Mesothelial cell of epicardium (in vitro differentiated cells): ENCODE measurements around the gene MRPL28. TPM values are rescaled to one million over a fixed set of nuclear protein-coding genes. Genes with fewer than 3 reads are reported as not detected.

ENCODE experiments used
- DNase-seq, 2 experiments: peaks; one replicate each; pipeline ENCODE4 v3.0.0; 2021; ENCODE audit warnings: low spot score in 2 of 2; ENCODE audit not compliant: unreplicated experiment in 2 of 2
- H3K27ac Mint-ChIP-seq: 2 replicates; pipeline ENCODE4 v1.8.0; 2021; ENCODE audit warnings: mixed read lengths
- H3K27me3 Mint-ChIP-seq: 2 replicates; pipeline ENCODE4 v1.8.0; 2021; ENCODE audit warnings: low read depth, mixed read lengths
- H3K36me3 Mint-ChIP-seq: 2 replicates; pipeline ENCODE4 v1.8.0; 2021; ENCODE audit warnings: mixed read lengths
- H3K4me1 Mint-ChIP-seq: 2 replicates; pipeline ENCODE4 v1.8.0; 2021; ENCODE audit warnings: mixed read lengths
- H3K4me3 Mint-ChIP-seq: 2 replicates; pipeline ENCODE4 v1.8.0; 2021; ENCODE audit warnings: mild to moderate bottlenecking, moderate library complexity, mixed read lengths
- H3K9me3 Mint-ChIP-seq: 2 replicates; pipeline ENCODE4 v1.8.0; 2021; ENCODE audit warnings: mixed read lengths
- total RNA-seq: library from RNA; stranded (reverse); gene quantifications from 3 replicates; pipeline ENCODE4 v1.2.1, GENCODE V29; 2021
- TF ChIP-seq, protein P1 (sequence below): fragments of 200-600 bp; sonication (generic); IDR thresholded peaks from one replicate; pipeline ENCODE4 v1.5.0; 2021; ENCODE audit warnings: antibody characterized with exemption; ENCODE audit not compliant: unreplicated experiment

Gene MRPL28
- total RNA-seq, 1 donor from 2014 or later: 75.3 TPM

GRCh38 chr16:368388-369158, 1.8 kb downstream of the MRPL28 start:
- no peak overlapping the region for H3K27ac Mint-ChIP-seq
- DNase-seq: no peak
- H3K27me3 Mint-ChIP-seq: no peaks in the 10 kb centered on the region
- H3K9me3 Mint-ChIP-seq: no peaks in the 10 kb centered on the region
- peaks cover 3% of the 10 kb centered on the region for H3K36me3 Mint-ChIP-seq
- H3K4me1 Mint-ChIP-seq: peaks cover 10% of the 10 kb centered on the region
- TF ChIP-seq, protein P1, sequence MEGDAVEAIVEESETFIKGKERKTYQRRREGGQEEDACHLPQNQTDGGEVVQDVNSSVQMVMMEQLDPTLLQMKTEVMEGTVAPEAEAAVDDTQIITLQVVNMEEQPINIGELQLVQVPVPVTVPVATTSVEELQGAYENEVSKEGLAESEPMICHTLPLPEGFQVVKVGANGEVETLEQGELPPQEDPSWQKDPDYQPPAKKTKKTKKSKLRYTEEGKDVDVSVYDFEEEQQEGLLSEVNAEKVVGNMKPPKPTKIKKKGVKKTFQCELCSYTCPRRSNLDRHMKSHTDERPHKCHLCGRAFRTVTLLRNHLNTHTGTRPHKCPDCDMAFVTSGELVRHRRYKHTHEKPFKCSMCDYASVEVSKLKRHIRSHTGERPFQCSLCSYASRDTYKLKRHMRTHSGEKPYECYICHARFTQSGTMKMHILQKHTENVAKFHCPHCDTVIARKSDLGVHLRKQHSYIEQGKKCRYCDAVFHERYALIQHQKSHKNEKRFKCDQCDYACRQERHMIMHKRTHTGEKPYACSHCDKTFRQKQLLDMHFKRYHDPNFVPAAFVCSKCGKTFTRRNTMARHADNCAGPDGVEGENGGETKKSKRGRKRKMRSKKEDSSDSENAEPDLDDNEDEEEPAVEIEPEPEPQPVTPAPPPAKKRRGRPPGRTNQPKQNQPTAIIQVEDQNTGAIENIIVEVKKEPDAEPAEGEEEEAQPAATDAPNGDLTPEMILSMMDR: no peak
- H3K4me3 Mint-ChIP-seq: no peak overlapping the region

DNA sequence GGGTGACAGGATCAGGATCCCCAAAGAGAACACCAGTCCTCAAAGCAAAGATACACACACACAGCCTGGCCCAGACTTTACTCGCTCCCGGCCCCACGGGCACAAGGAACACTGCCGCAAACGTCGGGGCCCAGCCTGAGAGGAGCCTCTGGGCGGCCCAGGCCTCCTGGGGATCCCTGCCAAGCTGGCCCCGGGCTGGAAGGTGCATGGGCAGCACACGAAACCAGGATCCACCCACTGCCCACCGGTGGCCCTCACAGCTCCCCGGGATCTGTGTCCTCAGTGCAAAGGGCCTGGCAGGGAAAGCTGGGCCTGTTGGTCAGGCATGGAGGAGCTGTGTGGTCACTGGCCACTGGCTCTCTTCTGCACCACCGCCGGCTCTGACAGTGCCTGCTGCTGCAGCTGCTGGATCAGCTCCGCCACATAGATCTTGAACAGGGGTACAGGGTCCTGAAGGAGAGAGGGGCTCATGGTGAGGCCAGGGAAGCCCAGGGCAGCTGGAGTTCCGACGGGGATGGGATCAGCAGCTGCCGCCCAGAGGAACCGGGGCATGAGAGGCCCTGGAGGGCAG, 2.9 kb downstream of the MRPL28 start:
- DNase-seq: no peak
- H3K36me3 Mint-ChIP-seq: peaks cover 3% of the 10 kb centered on the region
- H3K4me3 Mint-ChIP-seq: no peak overlapping the region
- no peaks in the 10 kb centered on the region for H3K9me3 Mint-ChIP-seq
- peaks cover 10% of the 10 kb centered on the region for H3K4me1 Mint-ChIP-seq
- H3K27me3 Mint-ChIP-seq: no peaks in the 10 kb centered on the region
- TF ChIP-seq, protein P1: no peak
- H3K27ac Mint-ChIP-seq: no peak overlapping the region

DNA sequence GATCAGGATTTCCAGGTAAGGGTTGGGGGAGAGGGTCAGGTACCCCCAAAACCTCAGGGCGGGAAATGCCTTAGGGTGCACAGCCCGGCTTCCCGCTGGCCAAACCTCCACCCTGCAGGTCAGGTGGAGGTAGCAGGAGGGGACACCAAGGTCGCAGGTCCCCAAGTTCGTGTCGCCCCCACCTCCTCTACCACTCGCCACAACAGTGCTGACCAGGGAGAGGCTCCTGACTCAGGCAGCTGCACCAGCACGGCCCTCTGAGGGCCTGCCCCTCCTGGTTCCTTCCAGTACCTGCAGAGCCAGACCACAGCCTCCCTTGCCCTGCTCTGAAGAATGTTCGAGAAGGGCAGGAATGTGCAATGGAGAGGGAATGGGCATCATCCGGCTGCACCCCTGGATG, 3.9 kb downstream of the MRPL28 start:
- TF ChIP-seq, protein P1: no peak
- DNase-seq: no peak
- H3K27me3 Mint-ChIP-seq: peaks cover 2% of the 10 kb centered on the region
- no peak overlapping the region for H3K4me3 Mint-ChIP-seq
- no peak overlapping the region for H3K27ac Mint-ChIP-seq
- H3K36me3 Mint-ChIP-seq: peaks cover 3% of the 10 kb centered on the region
- H3K9me3 Mint-ChIP-seq: no peaks in the 10 kb centered on the region
- H3K4me1 Mint-ChIP-seq: peaks cover 14% of the 10 kb centered on the region

GRCh38 chr16:364595-365491, 5.5 kb downstream of the MRPL28 start:
- Mint-ChIP-seq H3K36me3 (peaks cover 3% of the 10 kb centered on the region), H3K27me3 (peaks cover 2% of the 10 kb centered on the region), H3K4me3 (no peak overlapping the region), H3K9me3 (no peaks in the 10 kb centered on the region), H3K4me1 (peaks cover 5% of the 10 kb centered on the region), H3K27ac (no peak overlapping the region)
- TF ChIP-seq, protein P1: no peak
- no peak for DNase-seq

DNA sequence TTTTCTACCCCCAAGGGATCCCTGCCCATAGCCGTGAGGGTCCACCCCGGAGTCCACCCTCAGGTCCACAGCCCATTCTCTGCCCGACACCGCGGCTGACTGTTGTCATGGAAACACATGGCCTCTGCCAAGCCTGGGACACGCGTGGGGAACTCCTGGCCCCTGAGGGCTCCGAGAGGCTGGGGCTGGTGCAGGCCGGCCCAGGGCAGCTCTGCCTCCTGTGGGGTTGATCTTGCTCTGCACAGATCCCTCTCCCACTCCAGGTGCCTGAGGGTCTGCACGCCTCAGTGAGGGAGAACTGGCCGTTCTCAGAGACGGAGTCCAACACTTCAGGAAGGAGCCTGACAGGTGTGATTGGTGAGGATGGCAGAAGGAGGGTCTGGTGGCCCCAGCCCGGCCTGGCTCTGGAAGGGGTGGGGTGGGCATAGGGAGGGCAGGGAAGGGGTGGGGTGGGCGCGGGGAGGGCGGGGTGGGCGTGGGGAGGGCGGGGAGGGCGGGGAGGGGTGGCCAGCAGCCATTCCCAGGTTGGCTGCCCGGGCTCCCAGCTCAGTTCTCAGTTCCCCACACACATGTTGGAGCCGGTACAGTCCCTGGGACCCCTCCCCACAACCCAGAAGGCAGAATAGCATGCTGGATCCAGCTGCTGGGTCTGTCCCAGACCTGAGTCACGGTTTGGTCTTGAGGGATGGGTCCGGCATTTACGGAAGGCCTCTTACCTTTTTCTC, 6.4 kb downstream of the MRPL28 start:
- H3K9me3 Mint-ChIP-seq: no peaks in the 10 kb centered on the region

More for the DNA sequence above, 6.4 kb downstream of the MRPL28 start:
- TF ChIP-seq, protein P1: no peak
- H3K36me3 Mint-ChIP-seq: peaks cover 3% of the 10 kb centered on the region
- peaks cover 2% of the 10 kb centered on the region for H3K27me3 Mint-ChIP-seq
- H3K27ac Mint-ChIP-seq: no peak overlapping the region
- no peak for DNase-seq
- H3K4me1 Mint-ChIP-seq: peaks cover 4% of the 10 kb centered on the region
- H3K4me3 Mint-ChIP-seq: no peak overlapping the region
